NCI-H1048 (cell line): Measurements from ENCODE around the gene PLIN5.
"Not testable (repeated sequence)": the region's sequence is repeated elsewhere in the genome, so short reads cannot be mapped to it uniquely, and the experiment has no call there.

Experiments used
- DNase-seq: peaks from one replicate; lab custom pipeline; 2025; lab: John Stamatoyannopoulos, UW

PLIN5 gene

GRCh38 chr19:4542896-4543841 is 8.1 kb upstream of the PLIN5 start:
- no peak for DNase-seq

GRCh38 chr19:4541806-4542145 is 6.8 kb upstream of the PLIN5 start:
- DNase-seq, result not testable (repeated sequence)

GRCh38 chr19:4541114-4541805 is 6.2 kb upstream of the PLIN5 start:
- DNase-seq, result no peak

- DNase-seq, result no peak
Observed at GRCh38 chr19:4539693-4540581, 4.9 kb upstream of the PLIN5 start, which contains the start of gene LRG1. Gene LRG1, minus strand, starts transcription at chr19:4540036. Its CDS starts 23 bp downstream, at chr19:4540013.

GRCh38 chr19:4539169-4539692 is 4.2 kb upstream of the PLIN5 start:
- DNase-seq, result no peak

- DNase-seq, result no peak
Observed at GRCh38 chr19:4538601-4538954, 3.6 kb upstream of the PLIN5 start.

GRCh38 chr19:4537953-4538600 is 3.1 kb upstream of the PLIN5 start:
- DNase-seq, result no peak

- DNase-seq, result no peak
Observed at GRCh38 chr19:4536798-4537197, 1.8 kb upstream of the PLIN5 start.

GRCh38 chr19:4533835-4534424 is 1.1 kb downstream of the PLIN5 start:
- no peak for DNase-seq

GRCh38 chr19:4533334-4533733 is 1.7 kb downstream of the PLIN5 start:
- DNase-seq, result no peak

- DNase-seq, result no peak
Observed at GRCh38 chr19:4531562-4532165, 3.4 kb downstream of the PLIN5 start.

GRCh38 chr19:4529924-4530522 is 5.0 kb downstream of the PLIN5 start:
- DNase-seq, result no peak

- DNase-seq, result no peak
Observed at GRCh38 chr19:4528843-4529242, 6.2 kb downstream of the PLIN5 start.

- DNase-seq, result not testable (repeated sequence)
Observed at GRCh38 chr19:4527377-4527776, 7.6 kb downstream of the PLIN5 start.

GRCh38 chr19:4525563-4526002 is 9.4 kb downstream of the PLIN5 start:
- no peak for DNase-seq

- no peak for DNase-seq
Observed at GRCh38 chr19:4524808-4525562, 10.0 kb downstream of the PLIN5 start.

GRCh38 chr19:4523306-4524110 is 11.5 kb downstream of the PLIN5 start:
- no peak for DNase-seq

- DNase-seq, result no peak
Observed at GRCh38 chr19:4522291-4523002, 12.6 kb downstream of the PLIN5 start.
